SIG-M5 (cell line): ENCODE data around the gene HSD17B4.
"Not testable (repeated sequence)": the region's sequence is repeated elsewhere in the genome, so short reads cannot be mapped to it uniquely, and the experiment has no call there.

Source experiments
- DNase-seq: peaks from one replicate; lab custom pipeline; 2025; lab: John Stamatoyannopoulos, UW

HSD17B4 gene

DNA sequence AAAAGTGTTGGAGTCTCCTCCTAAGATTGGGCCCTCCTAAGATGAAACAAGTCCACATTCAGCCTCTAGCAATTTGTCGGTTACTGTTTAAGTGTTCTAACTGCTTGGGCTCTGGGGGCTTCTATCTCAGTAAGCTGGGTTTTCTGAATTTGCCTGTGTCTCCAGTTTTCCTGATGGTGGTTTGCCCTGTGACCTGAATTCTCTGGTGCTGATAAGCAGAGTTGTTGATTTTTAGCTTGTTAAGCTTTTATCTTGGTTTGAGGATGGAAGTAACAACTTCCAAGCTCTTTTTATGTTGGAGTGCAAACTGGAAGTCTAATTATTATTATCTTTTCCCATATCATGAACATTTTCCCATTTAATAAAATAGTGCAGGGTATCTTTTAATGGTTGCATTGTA lies 30.9 kb downstream of the HSD17B4 start:
- DNase-seq = no peak

DNA sequence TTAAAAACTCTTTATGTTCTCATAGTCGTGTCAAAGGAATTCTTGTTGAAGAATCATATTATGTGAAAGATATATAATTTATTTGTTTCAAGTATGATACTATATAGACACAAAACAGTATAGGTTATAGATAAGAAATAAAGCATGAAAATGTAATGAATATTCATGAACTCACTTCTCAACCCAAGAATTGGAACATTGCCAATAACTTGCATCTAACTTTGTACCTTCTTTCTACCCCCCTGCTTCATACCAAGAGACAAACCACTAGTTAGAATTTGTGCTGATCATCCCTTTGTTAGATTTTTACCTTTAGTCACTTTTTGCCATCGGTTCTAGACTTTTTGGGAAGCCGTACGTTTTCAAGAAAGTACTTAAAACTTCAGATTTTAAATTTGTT lies 32.6 kb downstream of the HSD17B4 start:
- no peak for DNase-seq

DNA sequence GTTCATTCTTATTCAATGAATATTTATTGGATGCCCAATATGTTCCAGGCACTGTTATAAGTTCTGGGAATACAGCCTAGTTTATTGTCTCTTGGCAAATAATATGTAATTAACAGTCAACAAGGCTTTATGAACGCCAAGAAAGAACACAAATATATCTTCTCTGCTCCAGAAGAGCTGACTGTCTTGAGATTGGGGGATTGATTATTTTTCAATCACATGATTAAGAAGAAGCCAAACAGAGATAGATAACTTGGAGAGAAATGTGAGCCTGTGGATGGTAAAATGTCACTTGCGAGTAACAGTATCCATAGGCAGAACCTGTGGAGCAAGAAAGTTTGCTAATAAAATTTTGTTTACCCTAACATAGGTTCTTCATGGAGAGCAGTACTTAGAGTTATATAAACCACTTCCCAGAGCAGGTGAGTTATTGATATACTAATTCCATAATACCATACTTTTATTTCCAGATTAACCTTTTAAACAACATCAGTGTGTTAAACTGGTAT lies 49.4 kb downstream of the HSD17B4 start:
- no peak for DNase-seq

DNA sequence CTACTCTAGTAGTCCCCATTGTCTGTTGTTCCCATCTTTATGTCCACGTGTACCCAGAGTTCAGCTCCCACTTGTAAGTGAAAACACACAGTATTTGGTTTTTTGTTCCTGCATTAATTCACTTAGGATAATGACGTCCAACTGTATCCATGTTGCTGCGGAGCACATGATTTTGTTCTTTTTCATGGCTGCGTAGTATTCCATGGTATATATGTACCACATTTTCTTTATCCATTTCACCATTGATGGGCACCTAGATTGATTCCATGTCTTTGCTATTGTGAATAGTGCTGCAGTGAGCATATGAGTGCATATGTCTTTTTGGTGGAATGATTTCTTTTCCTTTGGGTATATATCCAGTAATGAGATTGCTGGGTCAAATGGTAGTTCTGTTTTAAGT lies 51.6 kb downstream of the HSD17B4 start:
- DNase-seq = not testable (repeated sequence)

DNA sequence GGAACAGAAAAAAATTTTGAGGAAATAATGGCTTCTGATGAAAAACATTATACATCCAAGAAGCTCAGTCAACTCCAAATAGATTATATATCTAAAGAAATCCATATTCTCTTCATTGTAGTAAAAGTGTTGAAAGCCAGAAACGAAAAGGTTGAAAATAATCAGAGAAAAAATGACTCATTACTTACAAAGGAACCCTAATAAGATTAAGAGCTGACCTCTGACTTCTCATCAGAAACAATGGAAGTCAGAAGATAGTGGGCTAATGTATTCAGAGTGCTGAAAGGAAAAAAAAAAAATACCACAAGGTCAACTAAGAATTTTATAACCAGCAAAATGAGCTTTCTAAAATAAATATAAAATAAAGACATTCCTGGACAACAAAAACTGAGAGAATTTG lies 60.0 kb downstream of the HSD17B4 start:
- no peak for DNase-seq

DNA sequence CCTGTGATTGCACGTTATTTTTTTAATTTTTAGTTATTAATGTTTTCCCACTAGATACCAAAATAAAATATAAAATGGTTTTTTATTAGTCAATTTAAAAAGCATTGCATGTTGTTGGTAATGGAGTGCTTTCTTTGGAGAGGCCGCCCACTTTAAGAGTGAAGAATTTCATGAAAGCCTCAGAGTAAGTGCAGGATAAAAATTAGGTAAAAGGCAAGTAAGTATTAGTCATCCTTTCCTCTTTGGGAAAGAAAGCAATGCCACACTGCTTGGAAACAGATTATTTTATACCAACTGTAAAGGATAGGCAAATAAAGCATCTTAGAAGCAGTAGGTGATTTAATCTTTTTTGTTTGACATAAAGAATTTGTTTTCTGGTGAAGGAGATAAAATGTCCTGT lies 62.9 kb downstream of the HSD17B4 start:
- no peak for DNase-seq

DNA sequence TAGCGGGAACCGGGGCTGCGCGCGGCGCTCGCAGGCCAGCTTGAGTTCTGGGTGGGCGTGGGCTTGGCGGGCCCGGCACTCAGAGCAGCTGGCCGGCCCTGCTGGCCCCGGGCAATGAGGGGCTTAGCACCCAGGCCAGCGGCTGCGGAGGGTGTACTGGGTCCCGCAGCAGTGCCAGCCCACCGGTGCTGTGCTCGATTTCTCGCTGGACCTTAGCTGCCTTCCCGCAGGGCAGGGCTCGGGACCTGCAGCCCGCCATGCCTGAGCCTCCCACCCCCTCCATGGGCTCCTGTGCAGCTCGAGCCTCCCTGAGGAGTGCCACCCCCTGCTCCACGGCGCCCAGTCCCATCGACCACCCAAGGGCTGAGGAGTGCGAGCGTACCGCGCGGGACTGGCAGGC lies 64.8 kb downstream of the HSD17B4 start:
- not testable (repeated sequence) for DNase-seq

DNA sequence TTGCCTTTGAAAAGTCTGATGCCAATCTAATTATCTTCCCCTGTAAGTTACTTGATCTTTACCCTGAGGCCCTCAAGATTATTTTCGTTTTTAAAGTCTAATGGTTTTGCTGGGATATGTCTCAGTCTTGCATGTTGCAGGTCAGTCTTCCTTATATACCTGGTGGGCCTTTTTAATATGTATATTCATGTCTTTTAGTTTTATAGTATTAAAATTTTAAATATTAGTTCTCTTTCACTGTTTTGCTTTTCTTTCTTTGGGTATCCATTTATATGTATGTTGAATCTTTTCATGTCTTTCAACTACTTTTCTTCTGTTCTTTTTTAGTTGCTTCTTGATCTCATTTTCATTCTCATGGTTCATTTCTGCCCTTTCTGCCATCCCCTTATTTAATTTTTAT lies 68.9 kb downstream of the HSD17B4 start:
- DNase-seq = no peak

DNA sequence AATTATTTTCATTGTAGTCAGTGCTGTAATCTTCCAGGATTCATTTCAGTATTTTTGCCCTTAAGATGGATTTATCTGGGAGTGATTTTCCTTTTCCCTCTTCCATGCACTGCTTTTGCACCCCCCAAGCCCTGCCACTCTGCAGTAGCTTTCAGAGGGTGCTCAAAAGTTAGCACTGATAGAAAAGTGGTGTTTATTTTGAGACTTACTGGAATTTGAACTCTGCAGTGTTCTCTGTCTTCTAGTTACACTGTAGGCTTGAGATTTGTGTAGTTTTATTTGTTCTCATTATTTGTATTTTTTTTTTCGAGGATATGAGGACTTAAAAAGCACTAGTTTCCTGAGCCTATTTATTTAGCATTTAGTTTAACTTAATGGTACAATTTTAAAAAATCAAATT lies 70.5 kb downstream of the HSD17B4 start:
- DNase-seq = no peak

DNA sequence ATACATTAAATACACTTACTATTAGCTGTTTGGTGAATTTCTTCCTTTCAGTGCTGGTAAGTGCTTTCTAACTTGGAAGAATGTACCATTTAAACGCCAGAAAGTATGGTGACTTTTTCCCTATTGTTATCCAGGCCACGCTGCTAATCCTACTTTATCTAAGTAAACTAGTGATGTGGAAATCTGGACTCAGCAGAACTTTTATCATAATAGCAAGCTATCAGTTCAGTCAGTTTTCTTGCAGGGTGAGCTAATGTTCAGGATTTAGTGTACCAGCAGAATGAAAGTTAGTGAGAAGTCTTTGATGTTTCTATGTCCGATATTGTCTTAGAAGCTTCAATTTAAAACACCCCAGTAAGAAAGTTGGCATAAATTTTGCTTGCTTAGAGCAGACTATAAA lies 72.2 kb downstream of the HSD17B4 start:
- no peak for DNase-seq

DNA sequence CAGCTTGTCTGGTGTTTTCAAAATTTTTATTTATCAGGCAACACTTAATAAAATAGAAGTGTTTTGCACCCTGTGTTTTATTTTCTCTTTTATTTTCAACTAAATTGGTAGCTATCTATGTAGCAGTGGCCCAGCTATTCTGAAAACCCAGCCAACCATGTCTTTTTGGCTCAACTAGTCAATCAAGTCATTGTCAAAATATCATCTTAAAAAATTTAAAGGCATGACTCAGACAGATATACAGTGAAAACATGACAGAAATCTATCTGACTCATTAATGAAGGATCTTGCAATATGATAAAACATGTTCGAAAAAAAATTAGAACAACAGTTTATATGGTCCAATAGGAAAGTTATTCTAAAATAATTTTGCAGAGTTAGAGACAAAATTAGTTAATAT lies 75.1 kb downstream of the HSD17B4 start:
- no peak for DNase-seq

DNA sequence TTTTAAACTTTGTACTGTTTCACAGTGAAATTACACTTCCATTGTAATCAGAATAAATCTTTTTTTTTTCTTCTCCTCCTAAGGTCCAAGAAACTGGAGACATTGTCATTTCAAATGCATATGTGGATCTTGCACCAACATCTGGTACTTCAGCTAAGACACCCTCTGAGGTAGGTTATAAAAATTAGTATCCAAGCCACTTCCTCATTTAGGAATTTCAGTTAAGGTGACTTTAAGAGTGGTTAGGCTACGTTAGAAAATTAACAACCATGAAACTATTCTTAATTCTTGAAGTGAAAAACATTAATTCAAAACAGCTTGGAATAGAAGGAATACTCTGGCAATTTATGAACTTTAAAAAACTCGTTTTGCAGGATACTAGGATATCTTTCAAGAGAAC lies 77.5 kb downstream of the HSD17B4 start:
- no peak for DNase-seq

DNA sequence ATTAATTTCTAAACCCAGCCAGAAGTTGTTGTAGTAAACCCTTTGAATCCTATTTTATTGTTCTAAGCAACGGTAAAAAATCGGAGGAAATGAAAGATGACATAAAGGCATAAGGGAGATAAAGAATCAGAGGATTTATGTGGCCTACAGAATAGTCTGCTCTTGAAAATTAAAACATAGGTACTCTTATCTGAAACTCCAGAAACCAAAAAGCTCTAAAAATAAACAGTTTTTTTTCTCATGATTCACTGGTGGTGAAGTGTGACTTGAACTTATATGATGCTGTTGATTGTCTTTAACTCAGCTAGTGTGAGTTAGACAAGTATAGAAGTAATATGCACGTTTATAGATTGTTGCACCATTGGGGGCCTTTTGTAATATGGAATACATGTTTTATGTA lies 80.3 kb downstream of the HSD17B4 start:
- DNase-seq = no peak

DNA sequence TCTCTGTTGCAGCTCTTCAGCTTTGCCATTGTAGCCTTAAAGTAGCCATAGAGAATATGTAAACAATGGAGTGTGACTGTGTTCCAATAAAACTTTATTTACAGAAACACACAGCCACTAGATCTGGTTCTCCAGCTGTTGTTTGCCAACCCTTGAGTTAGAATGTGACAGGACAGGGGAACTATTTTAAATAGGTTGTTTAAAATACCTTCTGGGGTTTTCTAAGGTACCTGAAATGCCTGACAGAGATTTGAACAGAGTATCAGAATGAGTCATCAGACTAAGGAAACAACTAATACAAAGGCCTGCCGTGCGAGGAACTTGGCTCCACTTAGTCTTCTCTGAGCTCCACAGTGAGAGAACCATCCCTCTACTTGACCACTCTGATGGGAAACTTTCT lies 85.4 kb downstream of the HSD17B4 start:
- no peak for DNase-seq

DNA sequence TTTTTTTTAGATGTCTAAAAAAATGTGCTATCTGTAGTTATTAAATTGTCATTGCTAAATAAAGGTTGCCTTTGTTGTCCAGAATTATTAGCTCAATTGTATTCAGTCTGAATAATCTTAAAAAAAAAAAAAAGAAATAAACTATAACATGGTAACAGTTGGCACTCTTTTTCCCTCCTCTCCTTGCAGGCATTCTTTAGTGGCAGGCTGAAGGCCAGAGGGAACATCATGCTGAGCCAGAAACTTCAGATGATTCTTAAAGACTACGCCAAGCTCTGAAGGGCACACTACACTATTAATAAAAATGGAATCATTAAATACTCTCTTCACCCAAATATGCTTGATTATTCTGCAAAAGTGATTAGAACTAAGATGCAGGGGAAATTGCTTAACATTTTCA lies 89.4 kb downstream of the HSD17B4 start:
- DNase-seq = no peak

DNA sequence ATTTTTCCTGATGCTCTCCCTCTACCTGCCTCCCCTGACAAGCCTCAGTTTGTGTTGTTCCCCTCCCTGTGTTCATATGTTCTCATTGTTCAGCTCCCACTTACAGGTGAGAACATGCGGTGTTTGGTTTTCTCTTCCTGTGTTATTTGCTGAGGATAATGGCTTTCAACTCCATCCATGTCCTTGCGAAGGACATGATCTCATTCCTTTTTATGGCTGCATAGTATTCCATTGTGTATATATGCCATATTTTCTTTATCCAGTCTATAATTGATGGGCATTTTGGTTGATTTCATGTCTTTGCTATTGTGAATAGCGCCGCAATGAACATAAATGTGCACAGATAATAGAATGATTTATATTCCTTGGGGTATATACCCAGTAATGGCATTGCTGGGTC lies 99.5 kb downstream of the HSD17B4 start:
- no peak for DNase-seq

DNA sequence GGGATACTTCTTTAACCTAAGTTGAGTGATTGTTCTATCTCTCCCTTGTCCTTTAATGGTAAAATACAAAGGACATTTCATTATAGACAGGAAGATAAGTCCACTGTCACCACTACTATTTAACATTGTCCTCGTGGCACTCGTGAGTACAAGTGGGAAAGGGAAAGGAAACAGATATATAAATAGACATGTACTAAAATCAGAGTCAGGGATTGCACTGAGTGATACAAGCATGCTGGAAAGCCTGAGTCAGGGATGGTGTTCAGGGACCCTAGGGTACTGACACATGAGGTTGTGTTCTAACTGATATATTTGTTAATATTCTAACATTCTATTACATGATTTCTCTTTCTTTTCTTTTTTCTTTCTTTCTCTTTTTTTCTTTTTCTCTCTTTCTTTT lies 102.3 kb downstream of the HSD17B4 start:
- no peak for DNase-seq

DNA sequence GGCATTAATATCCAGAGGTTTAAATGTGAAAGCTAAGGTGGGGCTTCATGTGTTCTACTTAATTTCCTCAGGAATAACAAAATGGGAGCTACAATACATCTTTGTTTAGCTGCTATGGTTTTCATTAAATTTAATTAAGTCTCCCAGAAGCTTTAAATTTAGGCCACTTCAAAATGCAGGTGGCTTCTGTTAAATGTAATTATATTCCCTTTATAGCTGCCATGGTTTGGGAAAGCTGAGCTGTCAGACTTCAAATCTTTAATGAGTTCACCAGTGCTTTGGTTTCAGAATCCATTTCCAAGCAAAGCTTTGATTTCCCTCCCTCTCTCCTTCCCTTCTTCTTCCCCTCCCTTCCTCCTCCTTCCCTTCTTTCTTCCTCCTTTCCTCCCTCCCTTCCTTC lies 118.6 kb downstream of the HSD17B4 start:
- DNase-seq = no peak

DNA sequence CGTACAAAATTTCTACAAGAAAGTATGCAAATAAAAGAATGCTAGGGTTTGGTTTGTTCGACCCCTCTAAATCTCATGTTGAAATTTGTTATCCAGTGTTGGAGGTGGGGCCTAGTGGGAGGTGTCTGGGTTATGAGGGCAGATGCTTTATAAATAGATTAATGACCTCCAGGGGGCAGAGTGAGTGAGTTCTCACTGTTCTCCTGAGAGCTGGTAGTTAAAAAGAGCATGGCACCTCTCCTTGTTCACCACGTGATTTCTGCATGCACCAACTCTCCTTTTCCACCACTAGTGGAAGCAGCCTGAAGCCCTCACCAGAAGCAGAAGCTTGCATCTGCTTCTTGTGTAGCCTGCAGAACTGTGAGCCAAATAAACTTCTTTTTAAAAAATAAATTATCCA lies 126.6 kb downstream of the HSD17B4 start:
- no peak for DNase-seq

DNA sequence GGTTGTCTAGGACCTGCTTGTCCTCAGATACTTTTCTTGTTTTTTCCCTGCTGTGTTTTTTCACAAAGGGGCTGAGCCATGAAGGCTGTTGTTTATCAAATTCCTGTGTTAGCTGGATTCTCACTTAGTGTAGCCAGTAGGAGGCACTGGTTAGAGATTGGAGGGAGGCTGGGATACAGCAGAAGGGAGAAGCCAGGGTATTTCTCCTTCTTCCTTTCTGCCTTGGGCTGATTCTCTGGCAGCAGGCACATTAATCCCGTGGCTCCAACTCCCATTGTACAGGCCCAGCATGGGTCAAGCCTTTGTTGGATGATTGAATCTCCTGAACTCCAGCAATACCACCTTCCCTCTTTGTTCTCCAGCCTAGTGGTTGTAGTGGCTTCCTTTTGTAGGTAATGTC lies 130.7 kb downstream of the HSD17B4 start:
- no peak for DNase-seq

DNA sequence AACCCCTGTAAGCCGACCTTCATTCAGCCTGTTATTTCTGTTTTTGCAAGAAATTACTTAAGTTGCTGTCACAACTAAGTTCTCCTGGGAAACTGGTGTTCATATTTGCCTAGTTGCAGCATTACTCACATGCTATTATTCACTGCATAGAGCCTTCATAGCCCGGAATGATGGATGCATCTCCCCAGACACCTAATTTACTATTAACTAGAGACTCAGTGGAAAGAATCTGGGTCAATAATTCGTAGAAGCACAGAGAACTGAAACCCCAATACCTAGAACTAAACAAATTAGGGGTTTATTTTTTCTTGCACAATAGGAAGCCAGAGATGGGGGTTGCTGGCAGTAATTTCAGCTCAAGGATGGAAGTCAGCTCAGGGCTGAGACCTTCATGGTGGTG lies 131.4 kb downstream of the HSD17B4 start:
- DNase-seq = no peak
